Immature natural killer cell (primary cell): ENCODE results near the gene DNAJC19. TPM values are rescaled to one million over a fixed set of nuclear protein-coding genes. Genes with fewer than 3 reads are reported as not detected.
A peak's percentile ranks its signal among the peaks of the same experiment; 100 is the strongest.

Experiments used
- DNase-seq, 3 donors: peaks; one replicate each; pipeline ENCODE4 v3.0.0; 2022; ENCODE audit warnings: mixed read lengths in 1 of 3
- H3K27ac Mint-ChIP-seq, 6 donors: one replicate each; pipeline ENCODE4 v1.8.0; 2020; ENCODE audit warnings: mixed read lengths in 6 of 6, mild to moderate bottlenecking in 5 of 6, inconsistent platforms in 4 of 6, moderate library complexity in 3 of 6
- H3K27me3 Mint-ChIP-seq, 3 donors: one replicate each; pipeline ENCODE4 v1.8.0; 2020 to 2021; ENCODE audit warnings: low read depth in 3 of 3, mild to moderate bottlenecking in 3 of 3, mixed read lengths in 3 of 3, moderate library complexity in 3 of 3, inconsistent platforms in 1 of 3
- H3K36me3 Mint-ChIP-seq, 3 donors: one replicate each; pipeline ENCODE4 v1.8.0; 2020; ENCODE audit warnings: mixed read lengths in 3 of 3, inconsistent platforms in 2 of 3, mild to moderate bottlenecking in 2 of 3
- H3K4me1 Mint-ChIP-seq, 2 donors: one replicate each; pipeline ENCODE4 v1.8.0; 2020; ENCODE audit warnings: inconsistent platforms in 2 of 2, mild to moderate bottlenecking in 2 of 2, mixed read lengths in 2 of 2, moderate library complexity in 1 of 2
- H3K4me3 Mint-ChIP-seq, 5 donors: one replicate each; pipeline ENCODE4 v1.8.0; 2020; ENCODE audit warnings: mild to moderate bottlenecking in 5 of 5, mixed read lengths in 5 of 5, inconsistent platforms in 3 of 5, moderate library complexity in 3 of 5
- H3K9me3 Mint-ChIP-seq, 6 donors: one replicate each; pipeline ENCODE4 v1.8.0; 2020; ENCODE audit warnings: mild to moderate bottlenecking in 6 of 6, mixed read lengths in 6 of 6, inconsistent platforms in 4 of 6, moderate library complexity in 3 of 6
- polyA plus RNA-seq, 3 donors: library from polyadenylated mRNA; unstranded; fragments of 300-500 nt; fragmentation: Illumina TruSeq; gene quantifications; one replicate each; pipeline ENCODE4 v1.2.3, GENCODE V29; 2021

The DNAJC19 gene
- polyA plus RNA-seq, 3 donors from 2014 or later = 68.6 to 82.9 (median 71.9) TPM

DNA sequence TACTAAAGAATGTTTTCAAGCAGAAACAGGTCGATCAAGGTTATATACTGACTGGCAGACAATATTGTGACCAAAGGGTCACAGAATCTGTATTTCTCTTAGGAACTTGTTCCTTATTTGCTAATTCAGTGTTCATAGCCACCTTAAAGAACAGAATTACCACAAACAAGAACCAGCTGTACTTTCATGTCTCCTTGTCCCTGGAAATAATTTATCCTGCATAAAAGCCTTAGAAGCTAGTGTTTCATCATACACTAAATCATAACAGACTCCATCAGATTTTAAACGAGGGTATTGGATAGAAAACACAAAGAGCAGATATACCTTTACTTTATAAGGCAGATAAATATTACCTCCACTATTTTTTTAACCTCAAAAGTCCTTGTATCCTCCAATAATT, 6.4 kb downstream of the DNAJC19 start:
- Mint-ChIP-seq H3K4me1 (peaks cover 7 to 24% of the 10 kb centered on the region in 2 donors), H3K4me3 (no peak overlapping the region), H3K36me3 (peaks cover 0 to 4% (median 3%) of the 10 kb centered on the region in 3 donors), H3K27ac (peak overlapping the region in 4 of 6 donors; percentile 25 to 55 (median 52)), H3K9me3 (no peaks in the 10 kb centered on the region), H3K27me3 (no peaks in the 10 kb centered on the region)
- DNase-seq = no peak

DNA sequence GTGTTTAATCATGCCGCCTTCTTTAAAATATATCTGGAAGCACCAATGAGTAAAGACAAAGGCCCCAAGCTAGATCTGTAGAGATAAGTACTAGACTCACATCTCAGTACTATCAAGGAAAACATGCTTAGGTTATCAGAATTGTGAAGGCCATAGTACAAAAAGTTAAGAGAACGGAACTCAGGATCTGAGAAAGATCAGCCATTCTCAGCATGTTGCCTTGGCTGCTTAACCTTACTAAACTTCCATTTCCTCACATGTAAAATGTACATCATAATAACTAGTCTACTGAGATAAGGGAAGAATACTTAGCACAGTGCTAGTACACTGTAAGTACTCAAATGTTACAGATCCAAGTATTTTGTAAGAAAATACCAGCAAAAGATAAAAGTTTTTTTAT, 7.6 kb downstream of the DNAJC19 start:
- H3K9me3 Mint-ChIP-seq = no peaks in the 10 kb centered on the region
- H3K27me3 Mint-ChIP-seq = no peaks in the 10 kb centered on the region
- H3K4me3 Mint-ChIP-seq = no peak overlapping the region
- peaks cover 0 to 7% (median 6%) of the 10 kb centered on the region in 3 donors for H3K36me3 Mint-ChIP-seq
- no peak for DNase-seq
- H3K4me1 Mint-ChIP-seq = peaks cover 4 to 12% of the 10 kb centered on the region in 2 donors
- H3K27ac Mint-ChIP-seq = peak overlapping the region in 4 of 6 donors; percentile 24 to 49 (median 28)

DNA sequence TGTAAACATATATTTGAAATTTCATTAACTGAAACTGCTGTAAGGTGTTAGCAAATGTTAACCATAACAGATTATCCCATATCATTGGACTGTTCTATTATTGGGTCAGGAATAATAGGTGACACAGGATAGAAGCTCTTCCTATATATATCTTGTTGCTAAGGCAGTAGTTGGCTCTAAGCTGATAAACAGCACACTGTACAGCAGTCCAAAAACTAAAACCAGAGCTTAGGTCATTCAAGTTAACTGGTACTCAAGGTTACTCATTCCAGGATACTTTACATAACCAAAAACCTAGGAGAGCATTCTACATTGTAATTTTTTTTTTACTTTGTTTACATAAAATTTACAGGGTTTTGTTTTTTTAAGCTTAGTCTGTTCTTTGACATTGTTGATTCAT, 8.9 kb downstream of the DNAJC19 start:
- H3K9me3 Mint-ChIP-seq = no peaks in the 10 kb centered on the region
- no peak for DNase-seq
- peak overlapping the region in 2 of 6 donors; percentile 34 to 78 for H3K27ac Mint-ChIP-seq
- no peak overlapping the region for H3K4me3 Mint-ChIP-seq
- peaks cover 3 to 5% of the 10 kb centered on the region in 2 donors for H3K4me1 Mint-ChIP-seq
- no peaks in the 10 kb centered on the region for H3K27me3 Mint-ChIP-seq
- peaks cover 0 to 14% (median 9%) of the 10 kb centered on the region in 3 donors for H3K36me3 Mint-ChIP-seq

DNA sequence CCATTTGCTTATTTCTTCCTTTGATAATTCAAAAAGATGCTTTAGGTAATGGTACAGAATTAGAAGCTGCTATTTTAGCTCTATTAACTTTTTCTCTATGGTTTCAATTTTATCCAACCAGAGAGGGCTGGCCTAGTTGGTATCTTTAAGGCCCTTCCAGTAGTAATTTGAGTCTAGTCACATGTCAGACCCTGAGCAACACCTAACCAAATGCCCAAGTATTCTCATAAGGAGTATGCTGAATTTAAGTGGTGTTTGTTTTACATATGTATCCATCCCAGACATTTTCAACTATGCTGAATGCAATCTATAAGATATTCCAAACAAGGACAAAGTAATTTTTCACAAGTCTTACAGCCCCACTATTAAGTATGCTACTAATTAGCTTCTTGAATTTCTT, 9.6 kb downstream of the DNAJC19 start:
- Mint-ChIP-seq H3K9me3 (no peaks in the 10 kb centered on the region), H3K27ac (peak overlapping the region in 4 of 6 donors; percentile 12 to 61 (median 41)), H3K4me1 (peaks cover 0 to 3% of the 10 kb centered on the region in 2 donors), H3K27me3 (no peaks in the 10 kb centered on the region), H3K36me3 (peaks cover 0 to 17% (median 9%) of the 10 kb centered on the region in 3 donors), H3K4me3 (no peak overlapping the region)
- DNase-seq = no peak

DNA sequence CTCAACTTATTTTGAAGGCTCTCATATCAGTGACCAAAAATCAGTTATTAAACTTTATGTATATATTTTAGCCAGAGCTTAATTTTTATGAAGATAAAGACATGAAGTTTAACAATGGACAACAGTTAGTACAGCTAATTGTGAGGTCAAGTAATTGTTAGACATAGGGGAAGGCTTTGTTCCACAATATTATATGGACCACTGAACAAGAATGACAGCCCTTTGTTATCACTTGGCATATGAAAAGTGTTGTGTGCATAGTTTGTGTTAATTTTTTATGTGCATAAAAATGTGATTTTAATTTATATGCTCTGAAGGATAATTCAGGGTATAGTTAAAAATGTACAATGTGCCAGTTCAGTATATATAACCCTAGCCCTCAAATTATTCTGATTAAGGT, 12.0 kb downstream of the DNAJC19 start:
- Mint-ChIP-seq H3K4me1 (peaks cover 0 to 2% of the 10 kb centered on the region in 2 donors), H3K27ac (no peak overlapping the region), H3K4me3 (no peak overlapping the region), H3K9me3 (no peaks in the 10 kb centered on the region), H3K36me3 (peaks cover 0 to 17% (median 9%) of the 10 kb centered on the region in 3 donors), H3K27me3 (no peaks in the 10 kb centered on the region)
- DNase-seq = no peak

DNA sequence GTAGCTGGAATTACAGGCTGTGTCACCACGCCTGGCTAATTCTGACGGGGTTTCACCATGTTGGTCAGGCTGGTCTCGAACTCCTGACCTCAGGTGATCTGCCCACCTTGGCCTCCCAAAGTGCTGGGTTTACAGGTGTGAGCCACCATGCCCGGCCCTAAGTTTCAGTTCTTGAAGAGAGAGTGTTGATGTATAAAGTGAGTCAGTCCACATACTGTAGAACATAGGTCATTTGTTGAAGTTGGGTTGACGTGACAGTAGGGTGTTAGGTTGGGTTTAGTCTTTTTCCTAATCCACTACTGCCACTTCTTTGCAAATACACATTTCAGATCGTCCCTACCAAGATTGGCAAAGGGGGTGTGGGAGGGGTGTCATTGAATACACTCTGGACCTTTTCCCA, 15.2 kb downstream of the DNAJC19 start:
- no peak for DNase-seq
- Mint-ChIP-seq H3K4me3 (no peak overlapping the region), H3K4me1 (no peaks in the 10 kb centered on the region), H3K9me3 (no peaks in the 10 kb centered on the region), H3K27me3 (no peaks in the 10 kb centered on the region), H3K36me3 (peaks cover 0 to 26% (median 9%) of the 10 kb centered on the region in 3 donors), H3K27ac (no peak overlapping the region)

DNA sequence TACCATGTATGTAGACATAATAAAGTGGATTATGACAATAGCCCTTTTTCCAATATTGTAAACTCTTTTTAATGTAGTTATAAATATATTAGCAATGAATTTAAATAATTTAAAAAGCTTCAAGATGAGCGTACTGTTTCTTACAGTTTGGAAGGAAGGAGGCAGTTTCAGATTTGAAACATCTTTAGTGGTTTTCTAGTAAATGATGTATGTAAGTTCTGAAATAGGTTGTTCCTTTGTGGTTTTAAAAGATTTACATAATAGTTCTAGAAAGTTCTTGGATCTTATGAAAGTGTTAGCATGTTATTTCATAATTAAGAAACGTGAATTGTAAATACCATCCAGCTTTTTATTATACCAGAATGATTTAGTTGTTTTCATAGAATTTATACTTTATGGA, 16.0 kb downstream of the DNAJC19 start:
- H3K27ac Mint-ChIP-seq = no peak overlapping the region
- no peak overlapping the region for H3K4me3 Mint-ChIP-seq
- H3K27me3 Mint-ChIP-seq = no peaks in the 10 kb centered on the region
- no peaks in the 10 kb centered on the region for H3K4me1 Mint-ChIP-seq
- H3K36me3 Mint-ChIP-seq = peaks cover 0 to 32% (median 10%) of the 10 kb centered on the region in 3 donors
- no peak for DNase-seq
- no peaks in the 10 kb centered on the region for H3K9me3 Mint-ChIP-seq

DNA sequence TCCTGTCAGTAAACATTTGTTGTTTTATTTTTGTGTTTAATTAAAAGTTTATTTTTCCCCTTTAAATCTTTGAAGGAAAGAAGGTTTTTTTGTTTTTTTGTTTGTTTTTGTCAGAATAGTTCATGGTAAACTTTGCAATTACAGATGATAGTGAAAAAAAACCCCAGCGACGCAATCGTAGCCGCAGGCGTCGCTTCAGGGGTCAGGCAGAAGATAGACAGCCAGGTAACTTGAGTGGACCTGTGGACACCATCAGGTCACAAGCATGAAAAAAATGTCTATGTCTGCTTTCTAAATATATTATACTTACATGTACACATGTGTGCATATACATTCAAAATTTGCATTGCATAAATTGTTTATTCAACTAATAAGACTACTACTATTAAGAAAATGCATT, 18.6 kb downstream of the DNAJC19 start:
- DNase-seq = no peak
- Mint-ChIP-seq H3K27ac (peak overlapping the region in 1 of 6 donors; percentile 17), H3K27me3 (no peaks in the 10 kb centered on the region), H3K4me3 (no peak overlapping the region), H3K4me1 (no peaks in the 10 kb centered on the region), H3K9me3 (no peaks in the 10 kb centered on the region), H3K36me3 (peaks cover 4 to 32% (median 7%) of the 10 kb centered on the region in 3 donors)

DNA sequence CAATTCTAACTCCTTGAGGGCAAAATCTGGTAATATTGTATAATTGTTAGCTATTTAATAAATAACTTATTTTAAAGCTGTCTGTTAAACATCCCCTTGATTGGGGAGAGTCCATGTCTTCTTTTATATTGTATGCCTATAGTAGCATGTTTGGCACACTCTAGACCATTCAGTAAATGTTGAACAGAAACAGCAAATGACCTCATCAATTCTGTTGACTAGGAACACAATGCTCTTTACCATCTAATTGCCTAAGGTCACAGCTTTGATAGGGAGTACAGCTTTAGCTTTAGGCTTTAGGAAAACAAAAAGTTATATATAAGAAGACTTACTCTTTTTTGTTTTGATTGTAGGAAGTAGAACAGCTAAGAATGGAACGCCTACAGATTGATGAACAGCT, 27.0 kb downstream of the DNAJC19 start:
- H3K36me3 Mint-ChIP-seq = peaks cover 28 to 47% (median 29%) of the 10 kb centered on the region in 3 donors
- H3K4me3 Mint-ChIP-seq = no peak overlapping the region
- no peaks in the 10 kb centered on the region for H3K9me3 Mint-ChIP-seq
- no peaks in the 10 kb centered on the region for H3K27me3 Mint-ChIP-seq
- no peak for DNase-seq
- peak overlapping the region in 3 of 6 donors; percentile 3 to 26 (median 12) for H3K27ac Mint-ChIP-seq
- H3K4me1 Mint-ChIP-seq = peaks cover 0 to 6% of the 10 kb centered on the region in 2 donors

DNA sequence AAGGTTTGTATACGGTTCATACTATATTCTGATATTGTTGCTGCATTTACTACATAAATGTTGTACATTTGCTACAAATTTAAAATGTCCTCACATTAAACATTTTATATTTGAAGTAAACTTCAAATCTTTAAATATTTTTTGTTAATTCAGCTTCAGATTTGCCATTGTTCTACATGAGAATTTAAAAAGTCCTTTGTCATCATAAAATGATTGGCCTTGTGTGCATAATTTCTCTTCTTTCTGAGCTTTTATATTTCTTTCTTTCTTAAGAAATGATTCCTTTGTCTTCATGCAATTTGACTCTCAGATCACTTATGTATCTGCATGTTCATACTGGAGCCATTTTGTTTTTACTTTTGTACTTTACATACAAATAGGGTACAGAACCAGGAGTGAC, 28.0 kb downstream of the DNAJC19 start:
- H3K4me1 Mint-ChIP-seq = peaks cover 0 to 6% of the 10 kb centered on the region in 2 donors
- peaks cover 29 to 52% (median 33%) of the 10 kb centered on the region in 3 donors for H3K36me3 Mint-ChIP-seq
- no peak for DNase-seq
- H3K4me3 Mint-ChIP-seq = no peak overlapping the region
- H3K27ac Mint-ChIP-seq = no peak overlapping the region
- H3K27me3 Mint-ChIP-seq = no peaks in the 10 kb centered on the region
- H3K9me3 Mint-ChIP-seq = no peaks in the 10 kb centered on the region

DNA sequence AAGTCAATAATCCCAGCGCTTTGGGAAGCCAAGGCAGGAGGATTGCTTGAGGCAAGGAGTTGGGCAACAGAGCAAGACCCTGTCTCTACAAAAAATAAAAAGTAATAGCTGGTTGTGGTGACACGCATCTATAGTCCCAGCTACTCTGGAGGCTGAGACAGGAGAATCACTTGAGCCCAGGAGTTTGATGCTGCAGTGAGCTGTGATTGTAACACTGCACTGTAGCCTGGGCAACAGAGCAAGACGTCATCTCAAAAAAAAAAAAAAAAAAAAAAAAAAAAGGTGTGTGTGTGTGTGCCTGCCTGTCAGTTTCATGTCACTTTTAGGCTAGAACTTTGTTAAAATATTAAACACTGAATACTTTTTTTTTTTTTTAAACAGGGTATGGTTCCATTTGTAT, 28.4 kb downstream of the DNAJC19 start:
- Mint-ChIP-seq H3K36me3 (peaks cover 29 to 53% (median 38%) of the 10 kb centered on the region in 3 donors), H3K9me3 (no peaks in the 10 kb centered on the region), H3K27ac (no peak overlapping the region), H3K4me3 (no peak overlapping the region), H3K27me3 (no peaks in the 10 kb centered on the region), H3K4me1 (peaks cover 0 to 6% of the 10 kb centered on the region in 2 donors)
- no peak for DNase-seq

DNA sequence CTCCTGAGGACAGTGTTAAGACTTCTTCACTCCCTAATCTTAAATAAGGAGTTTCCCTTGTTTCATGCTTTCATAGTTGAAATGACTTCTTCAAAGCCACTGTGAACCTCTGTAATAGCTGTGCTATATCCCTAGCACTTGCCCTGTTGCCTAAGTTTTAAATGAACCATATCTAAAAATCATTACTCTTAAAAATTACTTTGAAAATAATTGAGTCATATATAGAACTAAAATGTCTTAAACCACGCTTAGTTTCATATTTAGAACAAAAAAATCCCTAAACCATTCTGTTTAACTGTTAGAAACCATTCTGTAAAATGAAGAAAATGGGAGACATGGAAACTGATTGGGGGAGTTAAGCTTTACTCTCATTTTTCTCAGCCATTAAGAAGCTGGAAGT, 29.8 kb downstream of the DNAJC19 start:
- Mint-ChIP-seq H3K36me3 (peaks cover 29 to 58% (median 38%) of the 10 kb centered on the region in 3 donors), H3K27ac (peak overlapping the region in 2 of 6 donors; percentile 16 to 72), H3K4me3 (no peak overlapping the region), H3K4me1 (peaks cover 0 to 6% of the 10 kb centered on the region in 2 donors), H3K27me3 (no peaks in the 10 kb centered on the region), H3K9me3 (no peaks in the 10 kb centered on the region)
- no peak for DNase-seq

DNA sequence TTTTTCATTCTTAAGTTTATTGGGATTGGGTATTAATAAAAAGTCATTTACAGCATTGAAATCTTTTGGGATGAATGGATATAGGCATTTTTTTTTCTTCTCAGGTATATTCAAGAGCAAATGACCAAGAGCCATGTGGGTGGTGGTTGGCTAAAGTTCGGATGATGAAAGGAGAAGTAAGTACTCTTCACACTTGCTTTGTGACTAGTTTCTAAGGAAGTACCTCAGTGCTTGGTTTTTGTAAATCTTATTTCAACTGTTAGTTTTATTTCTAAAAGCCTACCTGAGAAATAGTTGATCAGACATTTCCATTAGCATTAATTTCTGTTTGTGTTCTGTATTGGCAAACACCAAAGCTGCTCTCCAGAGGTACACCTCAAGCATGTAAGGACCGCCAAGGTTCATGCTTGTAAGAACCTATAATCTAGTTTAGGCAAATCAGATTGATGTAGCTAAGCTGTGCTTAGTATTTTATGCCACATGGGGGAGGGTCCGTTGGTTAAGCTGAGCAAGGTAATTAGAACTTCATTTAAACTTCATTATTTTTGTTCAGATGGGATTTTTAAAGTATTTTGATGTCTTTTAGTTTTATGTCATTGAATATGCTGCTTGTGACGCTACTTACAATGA, 41.7 kb downstream of the DNAJC19 start:
- Mint-ChIP-seq H3K4me1 (peaks cover 2 to 38% of the 10 kb centered on the region in 2 donors), H3K36me3 (peaks cover 4 to 30% (median 24%) of the 10 kb centered on the region in 3 donors), H3K27ac (no peak overlapping the region), H3K4me3 (no peak overlapping the region), H3K9me3 (no peaks in the 10 kb centered on the region), H3K27me3 (peaks cover 0 to 2% (median 0%) of the 10 kb centered on the region in 3 donors)
- DNase-seq = no peak

DNA sequence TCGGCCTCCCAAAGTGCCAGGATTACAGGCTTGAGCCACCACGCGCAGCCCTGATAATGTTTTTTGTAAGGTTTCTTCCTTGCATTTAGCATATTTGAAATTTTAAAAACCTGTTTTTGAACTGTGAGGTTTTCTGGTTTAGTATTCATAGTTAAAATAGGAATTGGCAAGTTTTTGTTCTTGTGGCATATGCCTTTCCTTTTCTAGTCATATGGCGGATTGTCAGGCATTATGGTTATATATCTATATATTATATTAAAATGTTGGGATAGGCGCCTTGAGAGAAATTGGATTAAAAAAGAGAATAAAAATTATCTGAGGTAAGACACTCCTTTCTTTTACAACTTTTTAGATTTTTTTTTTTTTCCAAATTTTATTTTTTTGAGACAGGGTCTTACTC, 48.7 kb downstream of the DNAJC19 start:
- DNase-seq = no peak
- Mint-ChIP-seq H3K4me1 (peaks cover 8 to 27% of the 10 kb centered on the region in 2 donors), H3K36me3 (peaks cover 6 to 13% (median 8%) of the 10 kb centered on the region in 3 donors), H3K27me3 (no peaks in the 10 kb centered on the region), H3K4me3 (no peak overlapping the region), H3K27ac (no peak overlapping the region), H3K9me3 (no peaks in the 10 kb centered on the region)

DNA sequence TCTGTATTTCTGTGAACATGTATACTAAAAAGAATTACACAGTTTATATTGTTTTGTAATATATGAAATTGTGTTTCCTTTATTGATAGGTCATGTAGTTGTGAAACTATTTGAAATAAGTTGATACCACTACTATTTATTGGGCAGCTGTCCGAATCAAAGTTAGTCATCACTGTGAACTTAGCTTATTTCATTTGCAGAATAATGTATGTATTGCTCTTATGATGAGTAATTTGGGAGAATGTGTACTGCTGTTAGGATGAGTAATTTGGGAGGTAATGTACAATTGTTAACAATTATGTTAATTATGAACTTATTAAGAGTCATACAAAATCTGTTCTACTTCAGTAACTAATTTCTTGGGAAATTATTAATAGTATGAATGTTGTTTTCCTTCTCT, 54.9 kb downstream of the DNAJC19 start:
- Mint-ChIP-seq H3K27ac (no peak overlapping the region), H3K27me3 (no peaks in the 10 kb centered on the region), H3K4me1 (peaks cover 36 to 54% of the 10 kb centered on the region in 2 donors), H3K9me3 (no peaks in the 10 kb centered on the region), H3K4me3 (no peak overlapping the region), H3K36me3 (peaks cover 0 to 6% (median 4%) of the 10 kb centered on the region in 3 donors)
- DNase-seq = no peak
